Ascending aorta (tissue), 2 donors: ENCODE results near the gene CCNI. TPM values are rescaled to one million over a fixed set of nuclear protein-coding genes. Genes with fewer than 3 reads are reported as not detected.
"Not testable (repeated sequence)": the region's sequence is repeated elsewhere in the genome, so short reads cannot be mapped to it uniquely, and the experiment has no call there.

ENCODE experiments used
- DNase-seq, 2 donors: peaks; one replicate each; pipeline ENCODE4 v3.0.0-alpha.2; 2019; ENCODE audit warnings: low spot score in 2 of 2
- H3K27ac ChIP-seq, 2 donors: fragments of 200-600 bp; sonication (generic); one replicate each; pipeline ENCODE4 v1.5.1; 2016 to 2017; ENCODE audit warnings: mild to moderate bottlenecking in 1 of 2
- H3K27me3 ChIP-seq: fragments of 200-600 bp; sonication (generic); one replicate; pipeline ENCODE4 v1.5.1; 2017
- H3K36me3 ChIP-seq, 2 donors: fragments of 200-600 bp; sonication (generic); one replicate each; pipeline ENCODE4 v1.5.1; 2016
- H3K4me1 ChIP-seq, 2 donors: fragments of 200-600 bp; sonication (generic); one replicate each; pipeline ENCODE4 v1.5.1; 2016 to 2017; ENCODE audit warnings: mild to moderate bottlenecking in 1 of 2
- H3K4me3 ChIP-seq, 2 donors: fragments of 200-600 bp; sonication (generic); one replicate each; pipeline ENCODE4 v1.5.1; 2016 to 2017; ENCODE audit warnings: mild to moderate bottlenecking in 1 of 2
- H3K9me3 ChIP-seq, 2 donors: fragments of 200-600 bp; sonication (generic); one replicate each; pipeline ENCODE4 v1.5.1; 2016
- CTCF ChIP-seq, 3 experiments: fragments of 200-600 bp in 2 of 3; fragments of 450-650 bp in 1 of 3; sonication (generic) in 2 of 3; IDR thresholded peaks; one replicate each; pipeline ENCODE4 v1.5.1; 2016 to 2019; ENCODE audit warnings: antibody characterized with exemption in 3 of 3, mild to moderate bottlenecking in 1 of 3, moderate library complexity in 1 of 3
- intact Hi-C: fragments of 100-400 bp; cut with DNase I; formaldehyde crosslinking; loops from one replicate; pipeline ENCODE4 v1.15.1; 2023
- total RNA-seq: library from RNA; depleted of rRNA; stranded (reverse); fragments of >200 nt; gene quantifications from one replicate; pipeline ENCODE4 v1.1.0, GENCODE V29; 2016

The CCNI gene
- total RNA-seq, 1 donor from 2014 or later = 140 TPM

- DNase-seq = no peak
- no peak for TF ChIP-seq CTCF (IDR thresholded peaks at IDR 0.05)
- intact Hi-C loops = loop anchor here (2.0 to 10.0 kb wide), 2 partner anchors 21 to 639 kb away; partner anchors contain the start of gene SHROOM3
- H3K4me3 ChIP-seq = peak overlapping the region; percentile 88 to 97
- no peaks in the 10 kb centered on the region for H3K9me3 ChIP-seq
- peak overlapping the region; percentile 99 to 100 for H3K27ac ChIP-seq
- H3K27me3 ChIP-seq = no peaks in the 10 kb centered on the region
- H3K4me1 ChIP-seq = peaks cover 4 to 7% of the 10 kb centered on the region in 2 donors
- H3K36me3 ChIP-seq = no peaks in the 10 kb centered on the region
Measured at GRCh38 chr4:77073981-77074380, 1.8 kb downstream of the CCNI start.

- intact Hi-C loops = loop anchor here (10.0 kb wide), 1 partner anchor 638 kb away; the partner anchor contains the start of gene SHROOM3
- no peak for DNase-seq
- Histone ChIP-seq H3K27me3 (no peaks in the 10 kb centered on the region), H3K9me3 (no peaks in the 10 kb centered on the region), H3K4me1 (peaks cover 4 to 10% of the 10 kb centered on the region in 2 donors), H3K27ac (peak overlapping the region; percentile 99 to 100), H3K36me3 (no peaks in the 10 kb centered on the region), H3K4me3 (peak overlapping the region; percentile 88 to 97)
- TF ChIP-seq CTCF (IDR thresholded peaks at IDR 0.05) = no peak
Measured at GRCh38 chr4:77073106-77073809, 2.5 kb downstream of the CCNI start.

- H3K36me3 ChIP-seq = no peaks in the 10 kb centered on the region
- H3K27me3 ChIP-seq = no peaks in the 10 kb centered on the region
- no peak for TF ChIP-seq CTCF (IDR thresholded peaks at IDR 0.05)
- peak overlapping the region in 1 of 2 donors; percentile 15 for H3K27ac ChIP-seq
- peaks cover 4 to 10% of the 10 kb centered on the region in 2 donors for H3K4me1 ChIP-seq
- DNase-seq = no peak
- peak overlapping the region; percentile 88 to 97 for H3K4me3 ChIP-seq
- intact Hi-C loops = loop anchor here (10.0 kb wide), 1 partner anchor 637 kb away; the partner anchor contains the start of gene SHROOM3
- no peaks in the 10 kb centered on the region for H3K9me3 ChIP-seq
Measured at GRCh38 chr4:77072195-77072753, 3.5 kb downstream of the CCNI start.

GRCh38 chr4:77069514-77069913, 6.3 kb downstream of the CCNI start:
- peaks cover 0 to 10% of the 10 kb centered on the region in 2 donors for H3K4me1 ChIP-seq
- peaks cover 8 to 14% of the 10 kb centered on the region in 2 donors for H3K36me3 ChIP-seq
- H3K27me3 ChIP-seq, H3K9me3 ChIP-seq, H3K27ac ChIP-seq, DNase-seq, H3K4me3 ChIP-seq, intact Hi-C loops: not testable (repeated sequence)

GRCh38 chr4:77065382-77065781, 10.4 kb downstream of the CCNI start:
- peaks cover 29 to 42% of the 10 kb centered on the region in 2 donors for H3K36me3 ChIP-seq

More at GRCh38 chr4:77065382-77065781, 10.4 kb downstream of the CCNI start:
- H3K4me1 ChIP-seq = peaks cover 0 to 3% of the 10 kb centered on the region in 2 donors
- no peaks in the 10 kb centered on the region for H3K9me3 ChIP-seq
- no peak for TF ChIP-seq CTCF (IDR thresholded peaks at IDR 0.05)
- no peak overlapping the region for H3K4me3 ChIP-seq
- intact Hi-C loops = no loop called here
- no peaks in the 10 kb centered on the region for H3K27me3 ChIP-seq
- H3K27ac ChIP-seq = no peak overlapping the region
- no peak for DNase-seq
